Naive thymus-derived CD4-positive, alpha-beta T cell (primary cell): ENCODE results near the gene CAMK2A. TPM values are rescaled to one million over a fixed set of nuclear protein-coding genes. Genes with fewer than 3 reads are reported as not detected.

Experiments used
- ATAC-seq: fragments of 150-1000 bp; cut with Tn5 transposase; 2 replicates; pipeline ENCODE4 v1.10.0; 2021; ENCODE audit warnings: mild to moderate bottlenecking, moderate library complexity
- CTCF ChIA-PET: fragments of 350-600 bp; sonication (Branson Sonifier 250); formaldehyde crosslinking; loops from one replicate; lab custom pipeline; 2021; ENCODE audit warnings: antibody characterized with exemption; lab: Charles Lee
- POLR2A ChIA-PET: fragments of 350-600 bp; sonication (Branson Sonifier 250); formaldehyde crosslinking; loops from one replicate; lab custom pipeline; 2021; ENCODE audit warnings: antibody characterized with exemption, inconsistent platforms; lab: Charles Lee
- DNase-seq, 9 donors: peaks; one replicate each; pipeline versions ENCODE4 v3.0.0 to v3.0.0-alpha.2; 2020 to 2022; ENCODE audit warnings: mixed read lengths in 1 of 9
- H3K27ac ChIP-seq: one replicate; pipeline ENCODE4 v1.7.0; 2013; ENCODE audit warnings: mild to moderate bottlenecking, low read depth, low read length, moderate library complexity
- H3K27me3 ChIP-seq, 2 donors: one replicate each; pipeline ENCODE4 v1.7.0; 2013; ENCODE audit warnings: low read length in 2 of 2, mild to moderate bottlenecking in 2 of 2, moderate library complexity in 2 of 2; ENCODE audit not compliant: control insufficient read depth in 2 of 2, insufficient read depth in 2 of 2
- H3K36me3 ChIP-seq, 3 experiments: 1 replicate in 2 of 3; 2 replicates in 1 of 3; pipeline ENCODE4 v1.7.0; 2013; ENCODE audit warnings: low read length in 3 of 3, mild to moderate bottlenecking in 3 of 3, moderate library complexity in 1 of 3; ENCODE audit not compliant: insufficient read depth in 3 of 3, control insufficient read depth in 2 of 3
- H3K4me1 ChIP-seq, 2 donors: one replicate each; pipeline ENCODE4 v1.7.0; 2013; ENCODE audit warnings: low read length in 2 of 2, mild to moderate bottlenecking in 2 of 2, moderate library complexity in 1 of 2; ENCODE audit not compliant: control insufficient read depth in 2 of 2, insufficient read depth in 2 of 2
- H3K4me3 ChIP-seq: 2 replicates; pipeline ENCODE4 v1.7.0; 2013; ENCODE audit warnings: mild to moderate bottlenecking, low read length
- H3K9me3 ChIP-seq, 3 experiments: 1 replicate in 2 of 3; 2 replicates in 1 of 3; pipeline ENCODE4 v1.7.0; 2013; ENCODE audit warnings: low read length in 3 of 3; ENCODE audit not compliant: control insufficient read depth in 2 of 3
- H3K27ac Mint-ChIP-seq, 9 donors: one replicate each; pipeline ENCODE4 v1.8.0; 2020 to 2022; ENCODE audit warnings: mixed read lengths in 9 of 9, mild to moderate bottlenecking in 8 of 9, moderate library complexity in 5 of 9, inconsistent platforms in 2 of 9
- H3K27me3 Mint-ChIP-seq, 5 donors: one replicate each; pipeline ENCODE4 v1.8.0; 2021 to 2022; ENCODE audit warnings: mixed read lengths in 5 of 5, mild to moderate bottlenecking in 1 of 5
- H3K36me3 Mint-ChIP-seq, 5 donors: one replicate each; pipeline ENCODE4 v1.8.0; 2020 to 2022; ENCODE audit warnings: mixed read lengths in 5 of 5, mild to moderate bottlenecking in 3 of 5, inconsistent platforms in 1 of 5
- H3K4me1 Mint-ChIP-seq, 7 donors: one replicate each; pipeline ENCODE4 v1.8.0; 2020 to 2022; ENCODE audit warnings: mixed read lengths in 7 of 7, mild to moderate bottlenecking in 3 of 7, inconsistent platforms in 1 of 7
- H3K4me3 Mint-ChIP-seq, 10 donors: one replicate each; pipeline ENCODE4 v1.8.0; 2020 to 2022; ENCODE audit warnings: mild to moderate bottlenecking in 10 of 10, mixed read lengths in 10 of 10, moderate library complexity in 6 of 10, inconsistent platforms in 2 of 10
- H3K9me3 Mint-ChIP-seq, 11 donors: one replicate each; pipeline ENCODE4 v1.8.0; 2020 to 2022; ENCODE audit warnings: mixed read lengths in 11 of 11, mild to moderate bottlenecking in 4 of 11, inconsistent platforms in 1 of 11, moderate library complexity in 1 of 11
- intact Hi-C, 2 donors: fragments of 100-400 bp; cut with micrococcal nuclease; formaldehyde crosslinking; loops; one replicate each; pipeline ENCODE4 v1.15.1; 2023
- polyA plus RNA-seq, 2 donors: library from polyadenylated mRNA; unstranded; fragments of 300-500 nt; fragmentation: Illumina TruSeq; gene quantifications; one replicate each; pipeline ENCODE4 v1.2.3, GENCODE V29; 2021
- total RNA-seq, 6 experiments: library from RNA in 5 of 6; stranded (reverse) in 5 of 6; gene quantifications; 1 replicate in 5 of 6; 2 replicates in 1 of 6; pipeline ENCODE4 v1.2.3 and lab custom pipeline; 2021 to 2026

Gene CAMK2A
- total and polyA plus RNA-seq, 7 experiments from 2014 or later = not detected

- Histone ChIP-seq H3K9me3 (no peaks in the 10 kb centered on the region), H3K4me3 (no peak overlapping the region), H3K4me1 (no peaks in the 10 kb centered on the region), H3K27ac (no peak overlapping the region), H3K36me3 (no peaks in the 10 kb centered on the region), H3K27me3 (no peaks in the 10 kb centered on the region)
- DNase-seq (no peak), ATAC-seq (no peak)
- no peaks in the 10 kb centered on the region for H3K27me3 Mint-ChIP-seq
- H3K4me1 Mint-ChIP-seq = peaks cover 0 to 3% (median 0%) of the 10 kb centered on the region in 7 donors
- no peak overlapping the region for H3K4me3 Mint-ChIP-seq
- POLR2A ChIA-PET = no interaction called here
- intact Hi-C loops = no loop called here
- CTCF ChIA-PET = no interaction called here
- no peaks in the 10 kb centered on the region for H3K36me3 Mint-ChIP-seq
- H3K27ac Mint-ChIP-seq = no peak overlapping the region
- peaks cover 0 to 2% (median 0%) of the 10 kb centered on the region in 11 donors for H3K9me3 Mint-ChIP-seq
Measured at GRCh38 chr5:150242251-150242894, 47.2 kb downstream of the CAMK2A start.

DNA sequence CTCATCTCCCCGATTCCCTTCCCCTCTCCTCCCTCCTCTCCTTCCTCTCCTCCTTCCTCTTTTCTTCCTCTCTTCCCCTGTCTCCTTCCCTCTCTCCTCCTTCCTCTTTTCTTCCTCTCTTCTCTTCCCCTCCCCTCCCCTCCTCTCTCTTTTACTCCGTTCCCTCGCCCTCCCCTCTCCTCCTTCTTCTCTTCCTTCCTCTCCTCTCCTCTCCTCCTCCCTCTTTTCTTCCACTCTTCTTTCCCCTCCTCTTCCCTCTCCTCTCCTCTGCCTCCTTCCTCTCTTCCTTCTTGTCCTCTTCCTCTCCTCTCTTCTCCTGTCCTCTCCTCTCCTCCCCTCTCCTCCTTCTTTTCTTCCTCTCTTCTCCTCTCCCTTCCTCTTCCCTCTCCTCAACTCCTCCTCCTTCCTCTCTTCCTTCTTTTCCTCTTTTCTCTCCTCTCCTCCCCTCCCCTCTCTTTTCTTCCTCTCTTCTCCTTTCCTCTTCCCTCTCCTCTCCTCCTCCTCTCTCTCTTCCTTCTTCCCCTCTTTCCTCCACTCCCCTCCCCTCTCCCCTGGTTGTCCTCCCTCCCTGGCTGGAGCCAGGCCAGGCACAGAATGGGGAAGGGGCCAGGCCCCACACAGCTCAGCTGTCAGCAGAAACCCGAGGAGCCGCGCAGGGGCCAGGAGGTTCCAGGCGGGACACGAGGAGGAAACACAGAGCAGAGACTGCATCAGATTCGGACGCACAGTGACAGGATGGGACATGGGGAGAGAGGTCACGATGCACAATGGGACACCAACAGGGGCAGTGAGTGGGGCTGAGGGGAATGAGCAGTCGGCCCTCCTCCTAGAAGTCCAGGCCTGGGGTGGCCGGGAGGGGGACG, 48.0 kb downstream of the CAMK2A start:
- Mint-ChIP-seq H3K9me3 (peaks cover 0 to 2% (median 0%) of the 10 kb centered on the region in 11 donors), H3K36me3 (no peaks in the 10 kb centered on the region), H3K4me1 (peaks cover 0 to 3% (median 0%) of the 10 kb centered on the region in 7 donors), H3K4me3 (no peak overlapping the region), H3K27ac (peak overlapping the region in 1 of 9 donors; percentile 25), H3K27me3 (no peaks in the 10 kb centered on the region)
- ChIA-PET CTCF (no interaction called here), POLR2A (no interaction called here)
- Histone ChIP-seq H3K4me1 (no peaks in the 10 kb centered on the region), H3K36me3 (no peaks in the 10 kb centered on the region), H3K27me3 (no peaks in the 10 kb centered on the region), H3K27ac (no peak overlapping the region), H3K4me3 (no peak overlapping the region), H3K9me3 (no peaks in the 10 kb centered on the region)
- intact Hi-C loops = no loop called here
- ATAC-seq (no peak), DNase-seq (no peak)

DNA sequence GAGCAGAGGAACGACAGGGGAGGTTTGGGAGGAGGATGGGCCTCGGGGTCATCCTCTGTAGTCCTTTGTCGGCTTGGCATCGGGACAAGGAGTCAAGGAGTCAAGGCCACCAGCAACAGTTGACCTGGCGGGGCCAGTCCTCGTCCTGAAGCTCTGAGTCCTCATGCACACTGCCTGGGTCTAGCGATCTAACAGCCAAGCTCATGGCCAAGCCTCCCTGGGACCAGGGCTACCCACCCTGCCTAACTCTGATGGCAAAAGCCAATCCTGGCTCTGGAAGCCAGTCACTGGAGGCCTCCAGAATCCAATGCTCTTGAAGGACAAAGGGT, 49.8 kb downstream of the CAMK2A start:
- ATAC-seq (no peak), DNase-seq (no peak)
- Histone ChIP-seq H3K4me3 (no peak overlapping the region), H3K36me3 (no peaks in the 10 kb centered on the region), H3K27me3 (no peaks in the 10 kb centered on the region), H3K9me3 (no peaks in the 10 kb centered on the region), H3K27ac (no peak overlapping the region), H3K4me1 (no peaks in the 10 kb centered on the region)
- intact Hi-C loops = no loop called here
- Mint-ChIP-seq H3K9me3 (peaks cover 0 to 2% (median 0%) of the 10 kb centered on the region in 11 donors), H3K4me1 (peaks cover 0 to 3% (median 0%) of the 10 kb centered on the region in 7 donors), H3K27ac (no peak overlapping the region), H3K4me3 (no peak overlapping the region), H3K36me3 (no peaks in the 10 kb centered on the region), H3K27me3 (no peaks in the 10 kb centered on the region)
- POLR2A ChIA-PET = no interaction called here
- CTCF ChIA-PET = no interaction called here

GRCh38 chr5:150239099-150239793, 50.3 kb downstream of the CAMK2A start:
- intact Hi-C loops = no loop called here
- CTCF ChIA-PET = no interaction called here
- no peaks in the 10 kb centered on the region for H3K27me3 Mint-ChIP-seq

GRCh38 chr5:150238646-150239045, 50.9 kb downstream of the CAMK2A start:
- intact Hi-C loops = no loop called here
- Histone ChIP-seq H3K27ac (no peak overlapping the region), H3K27me3 (no peaks in the 10 kb centered on the region), H3K36me3 (no peaks in the 10 kb centered on the region), H3K4me3 (no peak overlapping the region), H3K9me3 (no peaks in the 10 kb centered on the region), H3K4me1 (no peaks in the 10 kb centered on the region)
- no peak overlapping the region for H3K27ac Mint-ChIP-seq
- H3K4me1 Mint-ChIP-seq = peaks cover 0 to 3% (median 0%) of the 10 kb centered on the region in 7 donors
- no peaks in the 10 kb centered on the region for H3K36me3 Mint-ChIP-seq
- H3K4me3 Mint-ChIP-seq = no peak overlapping the region
- POLR2A ChIA-PET = no interaction called here
- ATAC-seq (no peak), DNase-seq (no peak)
- H3K9me3 Mint-ChIP-seq = peaks cover 0 to 2% (median 0%) of the 10 kb centered on the region in 11 donors
- CTCF ChIA-PET = no interaction called here
- no peaks in the 10 kb centered on the region for H3K27me3 Mint-ChIP-seq

More at GRCh38 chr5:150239099-150239793, 50.3 kb downstream of the CAMK2A start:
- H3K27me3 ChIP-seq = no peaks in the 10 kb centered on the region
- ATAC-seq = no peak
- H3K36me3 Mint-ChIP-seq = no peaks in the 10 kb centered on the region
- H3K4me3 Mint-ChIP-seq = no peak overlapping the region
- peaks cover 0 to 3% (median 0%) of the 10 kb centered on the region in 7 donors for H3K4me1 Mint-ChIP-seq
- DNase-seq = no peak
- POLR2A ChIA-PET = no interaction called here
- H3K36me3 ChIP-seq = no peaks in the 10 kb centered on the region
- no peak overlapping the region for H3K27ac ChIP-seq
- peaks cover 0 to 2% (median 0%) of the 10 kb centered on the region in 11 donors for H3K9me3 Mint-ChIP-seq
- H3K4me1 ChIP-seq = no peaks in the 10 kb centered on the region
- no peaks in the 10 kb centered on the region for H3K9me3 ChIP-seq
- H3K4me3 ChIP-seq = no peak overlapping the region
- H3K27ac Mint-ChIP-seq = no peak overlapping the region

- Mint-ChIP-seq H3K4me3 (no peak overlapping the region), H3K9me3 (peaks cover 0 to 2% (median 0%) of the 10 kb centered on the region in 11 donors), H3K27me3 (no peaks in the 10 kb centered on the region), H3K4me1 (peaks cover 0 to 3% (median 0%) of the 10 kb centered on the region in 7 donors), H3K36me3 (no peaks in the 10 kb centered on the region), H3K27ac (no peak overlapping the region)
- Histone ChIP-seq H3K36me3 (no peaks in the 10 kb centered on the region), H3K27ac (no peak overlapping the region), H3K27me3 (no peaks in the 10 kb centered on the region), H3K4me3 (no peak overlapping the region), H3K4me1 (no peaks in the 10 kb centered on the region), H3K9me3 (no peaks in the 10 kb centered on the region)
- ChIA-PET POLR2A (no interaction called here), CTCF (no interaction called here)
- DNase-seq (no peak), ATAC-seq (no peak)
- intact Hi-C loops = no loop called here
Measured at GRCh38 chr5:150236981-150237754, 52.4 kb downstream of the CAMK2A start.
